ENCODE data around the gene ZDHHC3. TPM values are rescaled to one million over a fixed set of nuclear protein-coding genes. Genes with fewer than 3 reads are reported as not detected.

The ZDHHC3 gene
- total RNA-seq, 6 donors from 2014 or later, result 98.0 to 179 (median 115) TPM

- no peaks in the 10 kb centered on the region for H3K9me3 ChIP-seq
- ATAC-seq (ENCODE audit: low FRiP score in 2 of 2) (no peak), DNase-seq (no peak)
- H3K4me1 ChIP-seq, result peaks cover 15 to 26% (median 20%) of the 10 kb centered on the region in 4 donors
- WGBS, 2 donors, result 57 to 69% methylated on average over 8 of the region's 8 CpGs
- TF ChIP-seq EP300 (IDR thresholded peaks at IDR 0.05), result no peak
- TF ChIP-seq POLR2AphosphoS5 (IDR thresholded peaks at IDR 0.05), result no peak
- TF ChIP-seq POLR2A (IDR thresholded peaks at IDR 0.05), result no peak
- TF ChIP-seq CTCF (IDR thresholded peaks at IDR 0.05), result no peak
- no peak overlapping the region for H3K4me3 ChIP-seq
- no peaks in the 10 kb centered on the region for H3K27me3 ChIP-seq
- no peak overlapping the region for H3K27ac ChIP-seq
- H3K36me3 ChIP-seq, result peaks cover 0 to 8% (median 0%) of the 10 kb centered on the region in 4 donors
Measured at GRCh38 chr3:45020534-45020933, 44.6 kb upstream of the ZDHHC3 start.

GRCh38 chr3:45017821-45018220 lies 41.8 kb upstream of the ZDHHC3 start:
- Histone ChIP-seq H3K36me3 (peaks cover 0 to 16% (median 0%) of the 10 kb centered on the region in 4 donors), H3K9me3 (no peaks in the 10 kb centered on the region), H3K27ac (no peak overlapping the region), H3K4me1 (peaks cover 8 to 20% (median 15%) of the 10 kb centered on the region in 4 donors), H3K27me3 (no peaks in the 10 kb centered on the region), H3K4me3 (no peak overlapping the region)
- no peak for ATAC-seq (ENCODE audit: low FRiP score in 2 of 2)
- no peak for DNase-seq
- no peak for TF ChIP-seq CTCF (IDR thresholded peaks at IDR 0.05)
- TF ChIP-seq EP300 (IDR thresholded peaks at IDR 0.05), result no peak
- TF ChIP-seq POLR2A (IDR thresholded peaks at IDR 0.05), result no peak
- 41 to 44% methylated on average over 5 of the region's 5 CpGs for WGBS, 2 donors

GRCh38 chr3:45016916-45017315 lies 40.9 kb upstream of the ZDHHC3 start:
- TF ChIP-seq POLR2A (IDR thresholded peaks at IDR 0.05) (no peak), EP300 (IDR thresholded peaks at IDR 0.05) (no peak), POLR2AphosphoS5 (IDR thresholded peaks at IDR 0.05) (no peak), CTCF (IDR thresholded peaks at IDR 0.05) (no peak)
- ATAC-seq (ENCODE audit: low FRiP score in 2 of 2) (no peak), DNase-seq (no peak)
- WGBS, 2 donors, result 55 to 63% methylated on average over 2 of the region's 2 CpGs
- H3K27ac ChIP-seq, result no peak overlapping the region
- H3K27me3 ChIP-seq, result no peaks in the 10 kb centered on the region
- peaks cover 17 to 28% (median 24%) of the 10 kb centered on the region in 4 donors for H3K4me1 ChIP-seq
- H3K36me3 ChIP-seq, result peaks cover 0 to 20% (median 0%) of the 10 kb centered on the region in 4 donors
- no peaks in the 10 kb centered on the region for H3K9me3 ChIP-seq
- H3K4me3 ChIP-seq, result no peak overlapping the region

GRCh38 chr3:45012577-45012976 lies 36.6 kb upstream of the ZDHHC3 start:
- H3K4me3 ChIP-seq, result no peak overlapping the region
- ATAC-seq (ENCODE audit: low FRiP score in 2 of 2) (no peak), DNase-seq (no peak)
- peak overlapping the region; percentile 50 to 90 (median 77) for H3K27ac ChIP-seq
- peaks cover 0 to 33% (median 0%) of the 10 kb centered on the region in 4 donors for H3K36me3 ChIP-seq
- H3K27me3 ChIP-seq, result no peaks in the 10 kb centered on the region
- 79 to 83% methylated on average over 4 of the region's 4 CpGs for WGBS, 2 donors
- peaks cover 33 to 48% (median 36%) of the 10 kb centered on the region in 4 donors for H3K4me1 ChIP-seq
- no peaks in the 10 kb centered on the region for H3K9me3 ChIP-seq
- TF ChIP-seq POLR2A (IDR thresholded peaks at IDR 0.05), result no peak
- TF ChIP-seq POLR2AphosphoS5 (IDR thresholded peaks at IDR 0.05), result no peak
- TF ChIP-seq CTCF (IDR thresholded peaks at IDR 0.05), result no peak
